Skeletal muscle satellite cell (primary cell): Measurements from ENCODE around the gene CTDSPL.

Experiments used
- H3K27me3 ChIP-seq: 2 replicates; pipeline ENCODE4 v1.7.0; 2013; ENCODE audit warnings: low read length; ENCODE audit not compliant: control insufficient read depth, insufficient read depth
- H3K36me3 ChIP-seq: 2 replicates; pipeline ENCODE4 v1.7.0; 2013; ENCODE audit warnings: mild to moderate bottlenecking, control low read depth, low read length; ENCODE audit not compliant: insufficient read depth
- H3K4me1 ChIP-seq: 2 replicates; pipeline ENCODE4 v1.7.0; 2013; ENCODE audit warnings: low read length; ENCODE audit not compliant: control insufficient read depth, insufficient read depth
- H3K4me2 ChIP-seq: 2 replicates; pipeline ENCODE4 v1.7.0; 2013; ENCODE audit warnings: mild to moderate bottlenecking, low read length
- H3K4me3 ChIP-seq: 2 replicates; pipeline ENCODE4 v1.7.0; 2013; ENCODE audit warnings: low read length
- H3K9ac ChIP-seq: 2 replicates; pipeline ENCODE4 v1.7.0; 2013; ENCODE audit warnings: mild to moderate bottlenecking, low read depth, low read length, moderate library complexity
- H3K9me3 ChIP-seq: replicated peaks from 2 replicates; pipeline ENCODE4 v1.7.0; 2013; ENCODE audit warnings: mild to moderate bottlenecking, control low read depth, low read length

Gene CTDSPL

DNA sequence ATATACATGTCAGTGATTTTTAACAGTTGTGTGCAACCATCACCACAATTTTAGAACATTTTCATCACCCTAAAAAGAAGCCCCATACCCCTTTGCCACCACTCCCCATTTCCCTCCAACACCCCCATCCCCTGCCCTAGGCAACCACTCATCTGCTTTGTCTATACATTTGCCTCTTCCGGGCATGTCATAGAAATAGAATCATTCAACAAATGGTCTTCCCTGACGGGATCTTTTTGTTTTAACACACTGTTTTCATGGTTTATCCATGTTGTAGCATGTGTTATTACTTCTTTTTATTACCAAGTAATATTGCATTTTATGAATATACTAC lies 132.9 kb downstream of the CTDSPL start:
- Histone ChIP-seq H3K4me3 (peak overlapping the region; percentile 74), H3K4me1 (peaks cover 26% of the 10 kb centered on the region), H3K27me3 (no peaks in the 10 kb centered on the region), H3K9ac (peak overlapping the region; percentile 86), H3K36me3 (no peaks in the 10 kb centered on the region), H3K9me3 (no peaks in the 10 kb centered on the region), H3K4me2 (peak overlapping the region; percentile 89)

DNA sequence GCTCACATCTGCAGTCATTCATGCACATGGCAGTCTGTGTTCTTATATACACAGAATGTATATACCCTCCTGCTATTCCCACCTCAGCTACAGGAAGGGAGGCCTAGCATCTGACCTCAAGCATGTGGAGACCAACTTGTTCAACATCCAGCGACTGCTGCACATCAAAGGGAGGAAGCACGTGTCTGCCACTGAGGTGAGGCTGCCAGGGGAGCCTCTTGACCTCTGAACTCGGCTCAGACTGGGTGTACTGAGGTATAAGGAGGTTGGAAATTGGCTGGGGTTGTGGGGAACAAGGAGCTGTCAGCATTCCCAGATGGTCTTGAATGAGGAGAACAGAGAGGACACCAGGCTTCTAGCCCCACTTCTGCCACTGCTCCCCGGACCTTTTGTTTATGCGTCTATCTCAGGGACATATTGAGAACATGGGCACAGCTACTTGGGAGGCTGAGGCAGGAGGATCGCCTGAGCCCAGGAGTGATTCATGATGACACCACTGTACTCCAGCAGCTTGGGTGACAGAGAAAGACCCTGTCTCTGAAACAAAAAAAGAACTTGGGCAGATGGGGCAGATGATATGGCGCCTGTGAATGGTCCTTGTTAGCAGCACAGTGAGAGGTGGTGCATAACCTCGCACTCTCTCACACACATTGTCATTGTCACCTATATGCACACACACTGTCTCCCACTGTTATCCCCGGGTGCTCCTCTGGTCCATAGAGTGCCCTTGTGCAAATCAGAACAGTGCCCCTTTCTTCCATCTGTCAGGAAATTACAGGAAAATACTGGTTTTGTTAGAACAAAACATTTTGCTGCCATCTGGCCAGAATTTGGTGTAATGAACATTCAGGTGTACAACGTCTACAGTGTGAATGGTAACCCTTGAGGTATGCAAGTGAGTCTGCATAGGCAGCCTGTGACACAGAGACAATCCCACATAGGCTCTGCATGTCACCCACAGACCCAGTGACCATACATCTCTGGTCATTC lies 134.3 kb downstream of the CTDSPL start:
- H3K4me3 ChIP-seq, result no peak overlapping the region
- no peak overlapping the region for H3K9ac ChIP-seq

DNA sequence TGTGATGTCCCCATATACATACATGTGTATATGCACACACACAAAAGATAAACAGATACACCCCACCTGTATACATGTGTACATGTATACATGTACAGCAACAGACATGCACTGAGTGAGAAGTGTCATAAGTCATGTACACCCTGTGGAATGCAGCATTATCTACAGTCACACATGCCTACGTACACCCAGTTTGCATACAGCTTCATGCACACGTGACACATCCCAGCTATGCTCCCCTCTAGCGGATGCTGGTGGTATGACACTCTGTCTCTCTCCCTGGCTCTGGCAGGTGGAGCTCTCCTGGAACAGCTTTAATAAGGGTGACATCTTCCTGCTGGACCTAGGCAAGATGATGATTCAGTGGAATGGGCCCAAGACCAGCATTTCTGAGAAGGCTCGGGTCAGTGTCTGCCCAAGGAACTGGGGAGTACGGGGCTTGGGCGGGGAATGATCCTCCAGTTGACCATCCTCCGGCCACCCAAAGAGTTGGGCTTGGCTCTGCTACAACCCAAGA lies 135.2 kb downstream of the CTDSPL start:
- Histone ChIP-seq H3K36me3 (no peaks in the 10 kb centered on the region), H3K4me1 (peaks cover 26% of the 10 kb centered on the region), H3K27me3 (no peaks in the 10 kb centered on the region), H3K4me2 (no peak overlapping the region), H3K9me3 (no peaks in the 10 kb centered on the region), H3K4me3 (no peak overlapping the region), H3K9ac (no peak overlapping the region)

More for the DNA sequence above, 134.3 kb downstream of the CTDSPL start:
- Histone ChIP-seq H3K36me3 (no peaks in the 10 kb centered on the region), H3K9me3 (no peaks in the 10 kb centered on the region), H3K4me1 (peaks cover 26% of the 10 kb centered on the region), H3K4me2 (no peak overlapping the region), H3K27me3 (no peaks in the 10 kb centered on the region)

DNA sequence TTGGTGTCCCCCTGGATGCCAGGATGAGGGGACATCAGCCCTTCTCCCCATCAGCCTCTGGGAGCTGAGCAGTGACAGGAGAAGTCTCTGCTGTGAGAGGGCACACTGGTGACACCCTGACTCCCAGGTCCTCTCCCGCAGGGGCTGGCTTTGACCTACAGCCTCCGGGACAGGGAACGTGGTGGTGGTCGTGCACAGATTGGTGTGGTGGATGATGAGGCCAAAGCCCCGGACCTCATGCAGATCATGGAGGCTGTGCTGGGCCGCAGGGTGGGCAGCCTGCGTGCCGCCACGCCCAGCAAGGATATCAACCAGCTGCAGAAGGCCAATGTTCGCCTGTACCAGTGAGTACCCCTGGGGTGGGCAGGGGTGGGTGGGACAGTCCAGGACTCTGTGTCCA lies 135.7 kb downstream of the CTDSPL start:
- Histone ChIP-seq H3K4me2 (no peak overlapping the region), H3K27me3 (no peaks in the 10 kb centered on the region), H3K9me3 (no peaks in the 10 kb centered on the region), H3K36me3 (no peaks in the 10 kb centered on the region), H3K4me3 (no peak overlapping the region), H3K9ac (no peak overlapping the region), H3K4me1 (peaks cover 26% of the 10 kb centered on the region)

DNA sequence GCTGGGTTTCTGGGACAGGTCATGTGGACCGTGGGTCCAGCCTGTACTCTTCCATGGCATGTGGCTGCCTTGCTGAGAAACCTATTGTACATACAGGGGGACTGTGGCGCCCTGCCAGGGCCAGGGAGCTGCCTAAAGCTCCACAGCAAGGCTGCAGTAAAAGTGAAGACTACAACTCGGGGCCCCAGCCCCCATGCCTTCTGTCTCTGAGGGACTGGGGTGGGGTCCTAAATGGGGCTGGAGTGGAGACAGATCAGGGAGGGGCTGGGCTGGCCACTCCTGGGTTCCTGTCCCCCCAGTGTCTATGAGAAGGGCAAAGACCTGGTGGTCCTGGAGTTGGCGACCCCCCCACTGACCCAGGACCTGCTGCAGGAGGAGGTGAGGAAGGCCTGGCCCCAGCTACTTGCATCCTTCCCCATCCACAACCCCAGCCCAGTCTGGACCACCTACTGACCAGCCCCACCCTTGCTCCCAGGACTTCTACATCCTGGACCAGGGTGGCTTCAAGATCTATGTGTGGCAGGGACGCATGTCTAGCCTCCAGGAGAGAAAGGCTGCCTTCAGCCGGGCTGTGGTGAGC lies 136.2 kb downstream of the CTDSPL start:
- Histone ChIP-seq H3K36me3 (no peaks in the 10 kb centered on the region), H3K4me3 (no peak overlapping the region), H3K9me3 (no peaks in the 10 kb centered on the region), H3K4me1 (peaks cover 26% of the 10 kb centered on the region), H3K4me2 (no peak overlapping the region), H3K9ac (peak overlapping the region; percentile 80), H3K27me3 (no peaks in the 10 kb centered on the region)

- Histone ChIP-seq H3K4me1 (peaks cover 12% of the 10 kb centered on the region), H3K36me3 (no peaks in the 10 kb centered on the region), H3K9me3 (no peaks in the 10 kb centered on the region), H3K9ac (no peak overlapping the region), H3K27me3 (no peaks in the 10 kb centered on the region), H3K4me3 (no peak overlapping the region), H3K4me2 (no peak overlapping the region)
Observed at GRCh38 chr3:37999836-38000235, 138.2 kb downstream of the CTDSPL start.

DNA sequence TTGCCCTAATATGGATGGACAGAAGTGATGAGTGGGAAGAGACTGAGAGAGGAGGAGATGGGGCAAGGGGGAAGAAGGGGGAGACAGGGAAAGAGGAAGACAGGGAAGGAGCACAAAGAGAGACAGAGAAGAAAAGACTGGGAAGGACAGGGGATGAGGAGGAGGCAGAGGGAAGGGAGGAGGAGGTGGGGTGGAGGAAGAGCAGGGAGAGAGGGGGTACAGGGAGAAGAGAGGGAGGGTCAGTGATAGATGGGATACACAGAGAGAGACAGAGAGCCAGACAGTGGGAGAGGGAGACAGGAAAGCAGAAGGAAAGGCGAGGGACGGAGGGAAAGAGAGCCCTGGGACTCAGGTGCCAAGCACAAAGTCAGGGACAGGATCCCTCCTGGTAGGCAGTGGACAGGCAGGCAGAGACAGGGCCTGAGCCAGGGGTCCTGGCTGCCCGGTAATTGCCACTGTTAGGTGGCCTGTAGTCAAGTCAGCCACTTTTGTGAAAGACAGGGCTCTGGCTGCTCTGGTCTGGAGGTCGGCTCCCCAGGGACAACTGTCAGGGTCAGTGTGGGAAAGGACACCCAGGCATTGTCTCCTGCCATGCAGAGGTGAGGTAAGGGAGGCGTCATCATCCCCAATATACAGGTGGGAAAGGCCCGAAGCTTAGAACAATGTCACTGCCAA lies 138.7 kb downstream of the CTDSPL start:
- no peaks in the 10 kb centered on the region for H3K27me3 ChIP-seq
- no peak overlapping the region for H3K4me3 ChIP-seq
- no peaks in the 10 kb centered on the region for H3K36me3 ChIP-seq
- no peaks in the 10 kb centered on the region for H3K9me3 ChIP-seq
- peaks cover 7% of the 10 kb centered on the region for H3K4me1 ChIP-seq
- no peak overlapping the region for H3K9ac ChIP-seq
- H3K4me2 ChIP-seq, result no peak overlapping the region

- Histone ChIP-seq H3K27me3 (no peaks in the 10 kb centered on the region), H3K9ac (no peak overlapping the region), H3K9me3 (no peaks in the 10 kb centered on the region), H3K4me1 (peaks cover 7% of the 10 kb centered on the region), H3K4me3 (no peak overlapping the region), H3K36me3 (peaks cover 4% of the 10 kb centered on the region), H3K4me2 (no peak overlapping the region)
Observed at GRCh38 chr3:38000965-38001455, 139.3 kb downstream of the CTDSPL start.

DNA sequence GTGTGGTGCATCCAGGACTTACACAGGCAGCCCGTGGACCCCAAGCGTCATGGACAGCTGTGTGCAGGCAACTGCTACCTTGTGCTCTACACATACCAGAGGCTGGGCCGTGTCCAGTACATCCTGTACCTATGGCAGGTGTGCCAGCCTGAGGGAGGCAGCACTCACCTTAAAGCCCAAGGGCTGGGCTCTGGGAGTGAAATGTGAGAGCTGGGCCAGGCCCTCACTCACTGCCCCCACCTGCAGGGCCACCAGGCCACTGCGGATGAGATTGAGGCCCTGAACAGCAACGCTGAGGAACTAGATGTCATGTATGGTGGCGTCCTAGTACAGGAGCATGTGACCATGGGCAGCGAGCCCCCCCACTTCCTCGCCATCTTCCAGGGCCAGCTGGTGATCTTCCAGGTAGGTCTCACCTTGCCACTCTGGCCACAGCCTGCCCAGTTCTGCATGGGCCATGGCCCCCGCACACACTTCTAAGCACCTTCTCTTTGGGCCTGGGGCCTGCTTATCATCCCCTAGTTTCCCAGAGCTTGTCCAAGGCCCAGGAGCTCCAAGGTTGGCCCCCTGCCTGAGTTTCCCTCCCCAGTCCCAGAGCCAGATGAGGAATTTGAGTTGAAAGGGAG lies 139.9 kb downstream of the CTDSPL start:
- Histone ChIP-seq H3K9ac (no peak overlapping the region), H3K4me2 (no peak overlapping the region), H3K27me3 (no peaks in the 10 kb centered on the region), H3K36me3 (peaks cover 9% of the 10 kb centered on the region), H3K9me3 (no peaks in the 10 kb centered on the region), H3K4me3 (no peak overlapping the region), H3K4me1 (peaks cover 7% of the 10 kb centered on the region)

DNA sequence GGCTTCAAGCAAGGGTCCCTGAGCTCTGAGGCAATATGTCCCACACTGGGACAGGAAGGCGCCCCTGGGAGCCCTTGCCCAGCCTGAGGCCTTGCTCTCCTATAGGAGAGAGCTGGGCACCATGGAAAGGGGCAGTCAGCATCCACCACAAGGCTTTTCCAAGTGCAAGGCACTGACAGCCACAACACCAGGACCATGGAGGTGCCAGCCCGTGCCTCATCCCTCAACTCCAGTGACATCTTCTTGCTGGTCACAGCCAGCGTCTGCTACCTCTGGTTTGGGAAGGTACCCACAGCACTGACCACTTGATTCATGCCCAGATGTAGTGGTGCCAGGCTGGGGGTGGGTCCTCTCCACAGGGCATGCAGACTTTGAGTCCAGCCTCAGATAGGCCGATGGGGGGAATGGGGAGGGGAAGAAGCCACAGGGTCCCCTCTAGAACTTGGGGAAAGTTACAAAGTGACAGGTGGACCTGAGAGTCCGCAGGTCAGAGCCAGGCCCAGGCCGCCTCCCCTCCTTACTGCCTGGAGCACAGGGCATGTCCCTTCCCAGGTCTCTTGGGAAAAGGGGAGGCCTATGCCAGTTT lies 140.7 kb downstream of the CTDSPL start:
- Histone ChIP-seq H3K27me3 (no peaks in the 10 kb centered on the region), H3K36me3 (peaks cover 17% of the 10 kb centered on the region), H3K9me3 (no peaks in the 10 kb centered on the region), H3K4me1 (peaks cover 7% of the 10 kb centered on the region), H3K4me3 (no peak overlapping the region), H3K4me2 (no peak overlapping the region), H3K9ac (no peak overlapping the region)

DNA sequence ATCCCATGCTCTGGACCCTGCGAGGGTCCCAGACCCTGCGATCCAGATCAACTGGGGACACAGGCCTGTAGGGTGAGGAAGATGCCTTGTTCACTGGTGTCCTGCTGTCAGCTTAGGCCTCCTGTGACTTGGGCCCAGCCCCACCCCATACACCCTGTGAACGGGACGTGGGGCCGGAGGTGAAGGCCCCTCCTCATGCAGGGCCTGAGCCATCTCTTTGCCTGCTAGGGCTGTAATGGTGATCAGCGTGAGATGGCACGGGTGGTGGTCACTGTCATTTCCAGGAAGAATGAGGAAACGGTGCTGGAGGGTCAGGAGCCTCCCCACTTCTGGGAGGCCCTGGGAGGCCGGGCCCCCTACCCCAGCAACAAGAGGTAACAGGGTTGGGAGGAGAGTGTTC lies 141.3 kb downstream of the CTDSPL start:
- Histone ChIP-seq H3K4me3 (no peak overlapping the region), H3K4me2 (no peak overlapping the region), H3K9me3 (no peaks in the 10 kb centered on the region), H3K36me3 (peaks cover 22% of the 10 kb centered on the region), H3K9ac (no peak overlapping the region), H3K4me1 (peaks cover 7% of the 10 kb centered on the region), H3K27me3 (no peaks in the 10 kb centered on the region)
